ENCODE results near the gene TMEM273.

DNA sequence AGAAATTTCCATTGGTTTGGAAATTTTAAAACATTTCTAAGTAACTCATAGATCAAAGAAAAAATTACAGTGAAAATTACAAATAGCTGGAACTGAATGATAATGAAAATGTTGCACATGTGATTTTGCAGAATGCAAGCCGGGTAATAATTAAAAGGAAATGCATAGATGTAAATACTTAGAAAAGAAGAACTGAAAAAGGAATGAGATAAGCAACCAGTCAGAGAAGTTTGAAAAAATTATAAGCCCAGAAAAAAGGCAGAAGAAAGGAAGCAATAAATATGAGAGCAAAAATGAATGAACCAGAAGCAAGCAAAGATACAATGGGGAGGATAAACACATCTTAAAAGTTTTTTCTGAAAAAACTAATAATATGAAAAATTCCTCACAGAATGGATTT is 3.2 kb upstream of the TMEM273 start:
- TF ChIP-seq POLR2A (IDR thresholded peaks at IDR 0.05; ENCODE audit: low read depth, low read length) (no peak), CEBPB (IDR thresholded peaks at IDR 0.05; ENCODE audit: low read depth, low read length) (no peak), SMC3 (IDR thresholded peaks at IDR 0.05; ENCODE audit: low read depth, low read length) (no peak), FOS (IDR thresholded peaks at IDR 0.05; ENCODE audit: low read depth, low read length) (no peak), MAZ (IDR thresholded peaks at IDR 0.05; ENCODE audit: borderline replicate concordance, low read depth, low read length) (no peak), RFX5 (IDR thresholded peaks at IDR 0.05; ENCODE audit: low read depth, low read length) (no peak), RAD21 (IDR thresholded peaks at IDR 0.05; ENCODE audit: low read length) (no peak), MXI1 (IDR thresholded peaks at IDR 0.05; ENCODE audit: borderline replicate concordance, low read depth, low read length) (no peak), BHLHE40 (IDR thresholded peaks at IDR 0.05; ENCODE audit: low read depth, low read length) (no peak)
- TF ChIP-seq, protein P1, sequence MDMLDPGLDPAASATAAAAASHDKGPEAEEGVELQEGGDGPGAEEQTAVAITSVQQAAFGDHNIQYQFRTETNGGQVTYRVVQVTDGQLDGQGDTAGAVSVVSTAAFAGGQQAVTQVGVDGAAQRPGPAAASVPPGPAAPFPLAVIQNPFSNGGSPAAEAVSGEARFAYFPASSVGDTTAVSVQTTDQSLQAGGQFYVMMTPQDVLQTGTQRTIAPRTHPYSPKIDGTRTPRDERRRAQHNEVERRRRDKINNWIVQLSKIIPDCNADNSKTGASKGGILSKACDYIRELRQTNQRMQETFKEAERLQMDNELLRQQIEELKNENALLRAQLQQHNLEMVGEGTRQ (IDR thresholded peaks at IDR 0.05; ENCODE audit: low read depth, low read length) = no peak
- TF ChIP-seq, protein P2, sequence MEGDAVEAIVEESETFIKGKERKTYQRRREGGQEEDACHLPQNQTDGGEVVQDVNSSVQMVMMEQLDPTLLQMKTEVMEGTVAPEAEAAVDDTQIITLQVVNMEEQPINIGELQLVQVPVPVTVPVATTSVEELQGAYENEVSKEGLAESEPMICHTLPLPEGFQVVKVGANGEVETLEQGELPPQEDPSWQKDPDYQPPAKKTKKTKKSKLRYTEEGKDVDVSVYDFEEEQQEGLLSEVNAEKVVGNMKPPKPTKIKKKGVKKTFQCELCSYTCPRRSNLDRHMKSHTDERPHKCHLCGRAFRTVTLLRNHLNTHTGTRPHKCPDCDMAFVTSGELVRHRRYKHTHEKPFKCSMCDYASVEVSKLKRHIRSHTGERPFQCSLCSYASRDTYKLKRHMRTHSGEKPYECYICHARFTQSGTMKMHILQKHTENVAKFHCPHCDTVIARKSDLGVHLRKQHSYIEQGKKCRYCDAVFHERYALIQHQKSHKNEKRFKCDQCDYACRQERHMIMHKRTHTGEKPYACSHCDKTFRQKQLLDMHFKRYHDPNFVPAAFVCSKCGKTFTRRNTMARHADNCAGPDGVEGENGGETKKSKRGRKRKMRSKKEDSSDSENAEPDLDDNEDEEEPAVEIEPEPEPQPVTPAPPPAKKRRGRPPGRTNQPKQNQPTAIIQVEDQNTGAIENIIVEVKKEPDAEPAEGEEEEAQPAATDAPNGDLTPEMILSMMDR (conservative IDR thresholded peaks at IDR 0.05; ENCODE audit: low read depth, low read length) = no peak
- TF ChIP-seq, protein P3, sequence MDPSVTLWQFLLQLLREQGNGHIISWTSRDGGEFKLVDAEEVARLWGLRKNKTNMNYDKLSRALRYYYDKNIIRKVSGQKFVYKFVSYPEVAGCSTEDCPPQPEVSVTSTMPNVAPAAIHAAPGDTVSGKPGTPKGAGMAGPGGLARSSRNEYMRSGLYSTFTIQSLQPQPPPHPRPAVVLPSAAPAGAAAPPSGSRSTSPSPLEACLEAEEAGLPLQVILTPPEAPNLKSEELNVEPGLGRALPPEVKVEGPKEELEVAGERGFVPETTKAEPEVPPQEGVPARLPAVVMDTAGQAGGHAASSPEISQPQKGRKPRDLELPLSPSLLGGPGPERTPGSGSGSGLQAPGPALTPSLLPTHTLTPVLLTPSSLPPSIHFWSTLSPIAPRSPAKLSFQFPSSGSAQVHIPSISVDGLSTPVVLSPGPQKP (IDR thresholded peaks at IDR 0.05; ENCODE audit: borderline replicate concordance, low read depth, low read length) = no peak
